Measurements from ENCODE around the gene EIF4A2.
"Not testable (repeated sequence)": the region's sequence is repeated elsewhere in the genome, so short reads cannot be mapped to it uniquely, and the experiment has no call there.

DNA sequence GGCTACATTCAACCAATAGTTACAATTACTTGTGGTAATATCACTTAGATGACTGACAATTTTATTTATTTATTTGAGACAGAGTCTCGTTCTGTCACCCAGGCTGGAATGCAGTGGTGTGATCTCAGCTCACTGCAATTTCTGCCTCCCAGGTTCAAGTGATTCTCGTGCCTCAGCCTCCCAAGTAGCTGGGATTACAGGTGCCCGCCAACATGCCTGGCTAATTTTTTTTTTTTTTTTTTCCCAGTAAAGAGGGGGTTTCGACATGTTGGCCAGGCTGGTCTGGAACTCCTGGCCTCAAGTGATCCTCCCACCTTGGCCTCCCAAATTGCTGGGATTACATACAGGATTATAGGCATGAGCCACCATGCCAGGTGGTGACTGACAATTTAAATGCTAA lies 20.1 kb downstream of the EIF4A2 start:
- not testable (repeated sequence) for TF ChIP-seq POLR2A (IDR thresholded peaks at IDR 0.05)
- TF ChIP-seq, protein P1, sequence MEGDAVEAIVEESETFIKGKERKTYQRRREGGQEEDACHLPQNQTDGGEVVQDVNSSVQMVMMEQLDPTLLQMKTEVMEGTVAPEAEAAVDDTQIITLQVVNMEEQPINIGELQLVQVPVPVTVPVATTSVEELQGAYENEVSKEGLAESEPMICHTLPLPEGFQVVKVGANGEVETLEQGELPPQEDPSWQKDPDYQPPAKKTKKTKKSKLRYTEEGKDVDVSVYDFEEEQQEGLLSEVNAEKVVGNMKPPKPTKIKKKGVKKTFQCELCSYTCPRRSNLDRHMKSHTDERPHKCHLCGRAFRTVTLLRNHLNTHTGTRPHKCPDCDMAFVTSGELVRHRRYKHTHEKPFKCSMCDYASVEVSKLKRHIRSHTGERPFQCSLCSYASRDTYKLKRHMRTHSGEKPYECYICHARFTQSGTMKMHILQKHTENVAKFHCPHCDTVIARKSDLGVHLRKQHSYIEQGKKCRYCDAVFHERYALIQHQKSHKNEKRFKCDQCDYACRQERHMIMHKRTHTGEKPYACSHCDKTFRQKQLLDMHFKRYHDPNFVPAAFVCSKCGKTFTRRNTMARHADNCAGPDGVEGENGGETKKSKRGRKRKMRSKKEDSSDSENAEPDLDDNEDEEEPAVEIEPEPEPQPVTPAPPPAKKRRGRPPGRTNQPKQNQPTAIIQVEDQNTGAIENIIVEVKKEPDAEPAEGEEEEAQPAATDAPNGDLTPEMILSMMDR (IDR thresholded peaks at IDR 0.05) = not testable (repeated sequence)
